GM23248 (cell line): ENCODE results near the gene COL9A3.

Source experiments
- EZH2 ChIP-seq: fragments of 200-600 bp; sonication (generic); IDR thresholded peaks from 2 replicates; pipeline ENCODE4 v1.6.1; 2018; ENCODE audit warnings: antibody characterized with exemption, mild to moderate bottlenecking; ENCODE audit not compliant: insufficient read depth, poor library complexity, severe bottlenecking
- EZH2phosphoT487 ChIP-seq: fragments of 200-600 bp; sonication (generic); IDR thresholded peaks from 2 replicates; pipeline ENCODE4 v1.6.1; 2018; ENCODE audit warnings: antibody characterized with exemption, moderate library complexity, mild to moderate bottlenecking, low read depth; ENCODE audit not compliant: insufficient read depth

GRCh38 chr20:62856931-62857619, 40.2 kb downstream of the COL9A3 start:
- TF ChIP-seq EZH2 (no peak), EZH2phosphoT487 (no peak)
